Osteocyte (in vitro differentiated cells): Measurements from ENCODE around the gene HACD2. TPM values are rescaled to one million over a fixed set of nuclear protein-coding genes. Genes with fewer than 3 reads are reported as not detected.
A peak's percentile ranks its signal among the peaks of the same experiment; 100 is the strongest.
"Not testable (repeated sequence)": the region's sequence is repeated elsewhere in the genome, so short reads cannot be mapped to it uniquely, and the experiment has no call there.

Experiments
- DNase-seq: peaks from one replicate; pipeline ENCODE4 v3.0.0; 2021; ENCODE audit warnings: mixed read lengths; ENCODE audit not compliant: unreplicated experiment; ENCODE audit errors: extremely low spot score
- H3K27ac Mint-ChIP-seq: one replicate; pipeline ENCODE4 v1.8.0; 2021; ENCODE audit warnings: mild to moderate bottlenecking, mixed read lengths; ENCODE audit not compliant: unreplicated experiment
- H3K27me3 Mint-ChIP-seq: one replicate; pipeline ENCODE4 v1.8.0; 2021; ENCODE audit warnings: mixed read lengths; ENCODE audit not compliant: unreplicated experiment
- H3K36me3 Mint-ChIP-seq: one replicate; pipeline ENCODE4 v1.8.0; 2021; ENCODE audit warnings: mixed read lengths; ENCODE audit not compliant: unreplicated experiment
- H3K4me1 Mint-ChIP-seq: one replicate; pipeline ENCODE4 v1.8.0; 2021; ENCODE audit warnings: mixed read lengths; ENCODE audit not compliant: unreplicated experiment
- H3K4me3 Mint-ChIP-seq: one replicate; pipeline ENCODE4 v1.8.0; 2021; ENCODE audit warnings: mild to moderate bottlenecking, moderate library complexity, mixed read lengths; ENCODE audit not compliant: unreplicated experiment
- H3K9me3 Mint-ChIP-seq: one replicate; pipeline ENCODE4 v1.8.0; 2021; ENCODE audit warnings: mixed read lengths; ENCODE audit not compliant: unreplicated experiment
- CTCF ChIP-seq: fragments of 200-600 bp; sonication (generic); IDR thresholded peaks from 2 replicates; pipeline ENCODE4 v1.5.0; 2021; ENCODE audit warnings: antibody characterized with exemption, mild to moderate bottlenecking, moderate library complexity
- total RNA-seq: library from RNA; stranded (reverse); gene quantifications from 2 replicates; pipeline ENCODE4 v1.2.1, GENCODE V29; 2021

HACD2 gene
- total RNA-seq, 1 donor from 2014 or later: 63.8 TPM

- Mint-ChIP-seq H3K4me1 (peaks cover 3% of the 10 kb centered on the region), H3K27me3 (no peaks in the 10 kb centered on the region), H3K4me3 (no peak overlapping the region), H3K27ac (no peak overlapping the region), H3K36me3 (peaks cover 26% of the 10 kb centered on the region), H3K9me3 (no peaks in the 10 kb centered on the region)
- no peak for TF ChIP-seq CTCF
- no peak for DNase-seq
These were observed 90.9 kb downstream of the HACD2 start for GRCh38 chr3:123493912-123494311.

GRCh38 chr3:123491966-123492587, 92.8 kb downstream of the HACD2 start:
- TF ChIP-seq CTCF: no peak
- no peak overlapping the region for H3K4me3 Mint-ChIP-seq
- no peaks in the 10 kb centered on the region for H3K9me3 Mint-ChIP-seq
- H3K27ac Mint-ChIP-seq: no peak overlapping the region
- H3K4me1 Mint-ChIP-seq: no peaks in the 10 kb centered on the region
- H3K36me3 Mint-ChIP-seq: peaks cover 23% of the 10 kb centered on the region
- no peak for DNase-seq
- no peaks in the 10 kb centered on the region for H3K27me3 Mint-ChIP-seq

GRCh38 chr3:123489400-123490004, 95.4 kb downstream of the HACD2 start:
- H3K4me1 Mint-ChIP-seq: no peaks in the 10 kb centered on the region
- H3K4me3 Mint-ChIP-seq: no peak overlapping the region
- peak; percentile 90 for DNase-seq
- no peak overlapping the region for H3K27ac Mint-ChIP-seq
- no peaks in the 10 kb centered on the region for H3K27me3 Mint-ChIP-seq
- no peaks in the 10 kb centered on the region for H3K9me3 Mint-ChIP-seq
- H3K36me3 Mint-ChIP-seq: peaks cover 15% of the 10 kb centered on the region
- peak; percentile 94 for TF ChIP-seq CTCF

GRCh38 chr3:123488645-123489347, 96.1 kb downstream of the HACD2 start:
- Mint-ChIP-seq H3K27ac (no peak overlapping the region), H3K4me1 (no peaks in the 10 kb centered on the region), H3K4me3 (no peak overlapping the region), H3K36me3 (peaks cover 9% of the 10 kb centered on the region), H3K27me3 (no peaks in the 10 kb centered on the region), H3K9me3 (no peaks in the 10 kb centered on the region)
- no peak for DNase-seq
- TF ChIP-seq CTCF: no peak

GRCh38 chr3:123487063-123487462, 97.8 kb downstream of the HACD2 start:
- not testable (repeated sequence) for H3K4me1 Mint-ChIP-seq, H3K36me3 Mint-ChIP-seq, H3K9me3 Mint-ChIP-seq, DNase-seq, H3K27me3 Mint-ChIP-seq, H3K27ac Mint-ChIP-seq, H3K4me3 Mint-ChIP-seq
